ENCODE measurements around the gene DEDD2.

GRCh38 chr19:42202290-42202880 lies 15.1 kb downstream of the DEDD2 start:
- no peak for TF ChIP-seq POLR2A (IDR thresholded peaks at IDR 0.05)
- TF ChIP-seq CTCF (IDR thresholded peaks at IDR 0.05), result no peak
